Muscle layer of colon (tissue), 2 donors: Measurements from ENCODE around the gene CFAP119.

ENCODE experiments used
- H3K27ac ChIP-seq: one replicate; pipeline ENCODE4 v1.7.0; 2013; ENCODE audit warnings: low read depth, mild to moderate bottlenecking, low read length, moderate library complexity
- H3K27me3 ChIP-seq, 2 donors: one replicate each; pipeline ENCODE4 v1.7.0; 2013; ENCODE audit warnings: low read length in 2 of 2, mild to moderate bottlenecking in 2 of 2; ENCODE audit not compliant: insufficient read depth in 2 of 2, control insufficient read depth in 1 of 2
- H3K36me3 ChIP-seq: one replicate; pipeline ENCODE4 v1.7.0; 2013; ENCODE audit warnings: mild to moderate bottlenecking, low read length; ENCODE audit not compliant: insufficient read depth
- H3K4me1 ChIP-seq: one replicate; pipeline ENCODE4 v1.7.0; 2013; ENCODE audit warnings: mild to moderate bottlenecking, low read length; ENCODE audit not compliant: insufficient read depth
- H3K4me3 ChIP-seq, 2 donors: one replicate each; pipeline ENCODE4 v1.7.0; 2013; ENCODE audit warnings: low read length in 2 of 2, low read depth in 1 of 2, mild to moderate bottlenecking in 1 of 2, moderate library complexity in 1 of 2
- H3K9ac ChIP-seq: one replicate; pipeline ENCODE4 v1.7.0; 2013; ENCODE audit warnings: low read length
- H3K9me3 ChIP-seq: one replicate; pipeline ENCODE4 v1.7.0; 2013; ENCODE audit warnings: mild to moderate bottlenecking, low read length
- donor health status: abdominal sarcoma.
- donor health status: Adenocarcinoma of cecum.

CFAP119 gene

GRCh38 chr16:30767767-30768465, 6.1 kb upstream of the CFAP119 start:
- H3K36me3 ChIP-seq: peaks cover 99% of the 10 kb centered on the region
- no peak overlapping the region for H3K4me3 ChIP-seq
- no peak overlapping the region for H3K27ac ChIP-seq
- no peaks in the 10 kb centered on the region for H3K9me3 ChIP-seq
- no peak overlapping the region for H3K9ac ChIP-seq
- H3K4me1 ChIP-seq: peaks cover 16% of the 10 kb centered on the region
- no peaks in the 10 kb centered on the region for H3K27me3 ChIP-seq

- H3K27ac ChIP-seq: no peak overlapping the region
- H3K9ac ChIP-seq: no peak overlapping the region
- no peaks in the 10 kb centered on the region for H3K27me3 ChIP-seq
- peaks cover 20% of the 10 kb centered on the region for H3K4me1 ChIP-seq
- H3K9me3 ChIP-seq: no peaks in the 10 kb centered on the region
- no peak overlapping the region for H3K4me3 ChIP-seq
- peaks cover 89% of the 10 kb centered on the region for H3K36me3 ChIP-seq
These were observed 5.0 kb upstream of the CFAP119 start for GRCh38 chr16:30766933-30767284.

GRCh38 chr16:30766206-30766932, 4.5 kb upstream of the CFAP119 start:
- H3K9ac ChIP-seq: no peak overlapping the region
- H3K9me3 ChIP-seq: no peaks in the 10 kb centered on the region
- H3K4me1 ChIP-seq: peaks cover 20% of the 10 kb centered on the region
- H3K27me3 ChIP-seq: no peaks in the 10 kb centered on the region
- H3K36me3 ChIP-seq: peaks cover 84% of the 10 kb centered on the region
- no peak overlapping the region for H3K27ac ChIP-seq
- H3K4me3 ChIP-seq: no peak overlapping the region

GRCh38 chr16:30764816-30765465, 3.1 kb upstream of the CFAP119 start:
- Histone ChIP-seq H3K36me3 (peaks cover 70% of the 10 kb centered on the region), H3K4me1 (peaks cover 27% of the 10 kb centered on the region), H3K9ac (no peak overlapping the region), H3K9me3 (no peaks in the 10 kb centered on the region), H3K27me3 (no peaks in the 10 kb centered on the region), H3K27ac (no peak overlapping the region), H3K4me3 (no peak overlapping the region)

GRCh38 chr16:30764086-30764485, 2.2 kb upstream of the CFAP119 start:
- no peak overlapping the region for H3K4me3 ChIP-seq
- H3K36me3 ChIP-seq: peaks cover 62% of the 10 kb centered on the region
- H3K9me3 ChIP-seq: no peaks in the 10 kb centered on the region
- no peak overlapping the region for H3K9ac ChIP-seq
- H3K4me1 ChIP-seq: peaks cover 27% of the 10 kb centered on the region
- no peak overlapping the region for H3K27ac ChIP-seq
- H3K27me3 ChIP-seq: no peaks in the 10 kb centered on the region

- Histone ChIP-seq H3K4me1 (peaks cover 27% of the 10 kb centered on the region), H3K27ac (peak overlapping the region; percentile 89), H3K9ac (peak overlapping the region; percentile 83), H3K9me3 (no peaks in the 10 kb centered on the region), H3K27me3 (no peaks in the 10 kb centered on the region), H3K4me3 (peak overlapping the region; percentile 77 to 79), H3K36me3 (peaks cover 52% of the 10 kb centered on the region)
These were observed 1.3 kb upstream of the CFAP119 start for GRCh38 chr16:30762991-30763725.

GRCh38 chr16:30761427-30761927, 385 bp downstream of the CFAP119 start:
- peak overlapping the region; percentile 89 for H3K27ac ChIP-seq
- peaks cover 36% of the 10 kb centered on the region for H3K36me3 ChIP-seq
- no peak overlapping the region for H3K9ac ChIP-seq
- peak overlapping the region; percentile 77 to 79 for H3K4me3 ChIP-seq
- H3K4me1 ChIP-seq: peaks cover 27% of the 10 kb centered on the region
- no peaks in the 10 kb centered on the region for H3K9me3 ChIP-seq
- no peaks in the 10 kb centered on the region for H3K27me3 ChIP-seq

- Histone ChIP-seq H3K9me3 (no peaks in the 10 kb centered on the region), H3K27ac (no peak overlapping the region), H3K9ac (no peak overlapping the region), H3K4me3 (peak overlapping the region; percentile 77 to 79), H3K27me3 (no peaks in the 10 kb centered on the region), H3K36me3 (peaks cover 29% of the 10 kb centered on the region), H3K4me1 (peaks cover 27% of the 10 kb centered on the region)
These were observed 1.1 kb downstream of the CFAP119 start for GRCh38 chr16:30760577-30761426.

- peaks cover 22% of the 10 kb centered on the region for H3K36me3 ChIP-seq
- no peak overlapping the region for H3K4me3 ChIP-seq
- H3K9ac ChIP-seq: no peak overlapping the region
- H3K9me3 ChIP-seq: no peaks in the 10 kb centered on the region
- no peak overlapping the region for H3K27ac ChIP-seq
- peaks cover 27% of the 10 kb centered on the region for H3K4me1 ChIP-seq
- no peaks in the 10 kb centered on the region for H3K27me3 ChIP-seq
These were observed 1.8 kb downstream of the CFAP119 start for GRCh38 chr16:30760001-30760559.

GRCh38 chr16:30758988-30759491, 2.8 kb downstream of the CFAP119 start:
- H3K36me3 ChIP-seq: peaks cover 11% of the 10 kb centered on the region
- no peaks in the 10 kb centered on the region for H3K9me3 ChIP-seq
- H3K9ac ChIP-seq: no peak overlapping the region
- H3K4me1 ChIP-seq: peaks cover 22% of the 10 kb centered on the region
- H3K4me3 ChIP-seq: no peak overlapping the region
- H3K27ac ChIP-seq: no peak overlapping the region
- no peaks in the 10 kb centered on the region for H3K27me3 ChIP-seq
